Endometrial microvascular endothelial cells (primary cell): ENCODE data around the gene GRIA1. TPM values are rescaled to one million over a fixed set of nuclear protein-coding genes. Genes with fewer than 3 reads are reported as not detected.

Experiments used
- in situ Hi-C: cut with HindIII; loops from 2 replicates; pipeline ENCODE4 v1.10.0; 2017; ENCODE audit warnings: low sequenced_read_pairs, low pct_unique_long_range_greater_than_20kb; ENCODE audit errors: inconsistent ontology term
- total RNA-seq: library from RNA; depleted of rRNA; stranded (reverse); fragments of >200 nt; gene quantifications from one replicate; pipeline ENCODE4 v1.2.3, GENCODE V29; 2015; ENCODE audit errors: inconsistent ontology term

Gene GRIA1
- total RNA-seq, 1 donor from 2014 or later: not detected

GRCh38 chr5:153629027-153629895 is 138.8 kb downstream of the GRIA1 start:
- in situ Hi-C loops: no loop called here

GRCh38 chr5:153630546-153630945 is 140.1 kb downstream of the GRIA1 start:
- in situ Hi-C loops: no loop called here

- in situ Hi-C loops: no loop called here
Measured at GRCh38 chr5:153632748-153633290, 142.3 kb downstream of the GRIA1 start.

- in situ Hi-C loops: no loop called here
Measured at GRCh38 chr5:153636670-153637451, 146.4 kb downstream of the GRIA1 start.

DNA sequence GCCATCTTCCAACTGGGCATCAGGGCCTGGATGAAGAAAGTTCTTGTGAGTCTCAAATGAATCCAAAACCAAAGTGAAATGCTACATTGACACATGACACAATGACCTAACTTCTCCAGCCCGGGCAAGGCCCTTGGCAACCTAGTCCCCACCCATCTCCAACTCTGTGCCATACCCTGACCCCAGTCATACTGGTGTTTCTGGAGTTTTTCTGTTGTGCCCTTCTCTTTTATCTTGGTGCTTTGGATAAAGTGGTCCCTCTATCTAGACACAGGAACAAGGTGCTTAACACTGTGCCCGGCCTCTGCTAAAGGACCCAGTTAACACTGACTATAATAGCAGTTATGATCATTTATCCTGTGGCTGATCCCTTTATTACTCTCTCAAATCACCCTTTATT is 149.8 kb downstream of the GRIA1 start:
- in situ Hi-C loops: no loop called here

GRCh38 chr5:153641183-153641688 is 150.8 kb downstream of the GRIA1 start:
- in situ Hi-C loops: no loop called here

DNA sequence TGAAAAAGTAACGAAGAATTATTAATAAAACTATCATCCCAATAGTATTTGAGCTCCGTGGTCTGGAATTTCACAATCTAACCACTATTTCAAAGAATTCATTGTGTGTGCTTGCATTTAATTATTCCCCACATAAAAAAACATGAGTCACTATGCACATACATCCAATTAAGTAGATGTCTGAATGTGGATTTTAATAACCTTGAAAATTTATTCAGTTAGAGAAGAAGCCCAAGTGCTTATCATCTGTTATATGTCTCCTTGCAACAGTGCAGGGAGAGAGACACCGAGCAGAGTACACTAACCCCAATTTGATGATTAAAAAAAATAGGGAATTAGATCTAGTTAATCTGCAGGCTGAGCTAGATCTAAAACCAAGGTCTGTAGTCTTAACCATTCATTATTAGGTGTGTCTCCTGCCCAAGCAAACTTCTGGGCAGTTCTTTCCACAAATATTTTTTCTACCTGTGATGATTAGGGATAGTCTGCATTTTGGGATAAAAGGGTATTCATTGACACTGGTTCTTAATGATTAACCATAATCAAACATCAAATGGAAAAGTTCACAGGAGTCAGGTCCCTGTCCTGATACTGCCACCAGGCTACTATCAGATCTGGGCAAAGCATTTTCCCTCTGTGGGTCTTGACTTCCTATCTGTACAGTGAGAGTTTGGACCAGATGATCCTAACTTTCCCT is 164.2 kb downstream of the GRIA1 start:
- in situ Hi-C loops: no loop called here

GRCh38 chr5:153655201-153655510 is 164.7 kb downstream of the GRIA1 start:
- in situ Hi-C loops: no loop called here

DNA sequence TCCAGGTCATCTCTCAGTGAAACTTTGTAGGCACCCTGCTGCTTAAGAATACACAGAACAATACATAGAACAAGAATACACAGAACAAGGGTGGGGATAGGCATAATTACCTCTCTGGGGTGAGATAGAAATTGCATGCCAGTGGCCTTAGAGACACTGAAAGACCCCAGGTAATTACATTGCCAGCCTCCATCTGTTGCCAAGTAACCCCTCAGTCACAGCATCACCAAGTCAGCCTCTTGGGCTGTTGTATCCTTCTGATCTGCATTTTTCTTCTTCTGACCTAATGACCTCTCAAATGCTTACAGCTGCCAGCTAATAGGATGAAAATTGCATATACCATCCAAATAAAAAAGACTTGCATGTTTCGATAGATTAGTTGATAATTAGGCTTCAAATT is 167.7 kb downstream of the GRIA1 start:
- in situ Hi-C loops: no loop called here

DNA sequence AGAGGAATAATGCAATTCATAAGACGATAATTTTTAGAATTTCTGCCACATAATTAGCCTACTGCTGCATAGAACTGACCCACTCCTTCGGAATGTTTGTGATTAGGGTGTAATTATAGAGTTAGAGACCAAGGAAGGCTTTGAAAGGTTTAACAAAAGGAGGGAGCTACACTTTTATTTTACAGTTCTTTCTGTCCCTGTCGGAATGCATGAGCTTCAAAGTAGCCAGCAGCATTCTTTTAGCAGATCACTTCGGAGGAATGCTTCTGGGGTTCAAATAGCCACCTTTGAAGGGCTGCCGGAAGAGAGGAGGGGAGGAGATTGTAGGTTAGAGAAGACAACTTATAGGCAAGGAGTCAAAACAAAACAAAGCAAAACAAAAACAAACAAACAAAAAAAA is 168.1 kb downstream of the GRIA1 start:
- in situ Hi-C loops: no loop called here

- in situ Hi-C loops: no loop called here
Measured at GRCh38 chr5:153659039-153659736, 168.7 kb downstream of the GRIA1 start.

GRCh38 chr5:153660919-153661318 is 170.4 kb downstream of the GRIA1 start:
- in situ Hi-C loops: no loop called here

- in situ Hi-C loops: no loop called here
Measured at GRCh38 chr5:153661897-153662296, 171.4 kb downstream of the GRIA1 start.

GRCh38 chr5:153670101-153670500 is 179.6 kb downstream of the GRIA1 start:
- in situ Hi-C loops: no loop called here

- in situ Hi-C loops: no loop called here
Measured at GRCh38 chr5:153671653-153672346, 181.3 kb downstream of the GRIA1 start.

GRCh38 chr5:153672347-153673090 is 182.0 kb downstream of the GRIA1 start:
- in situ Hi-C loops: no loop called here

- in situ Hi-C loops: no loop called here
Measured at GRCh38 chr5:153674356-153674755, 183.9 kb downstream of the GRIA1 start.
